ENCODE results near the gene AFG1L.

The AFG1L gene

DNA sequence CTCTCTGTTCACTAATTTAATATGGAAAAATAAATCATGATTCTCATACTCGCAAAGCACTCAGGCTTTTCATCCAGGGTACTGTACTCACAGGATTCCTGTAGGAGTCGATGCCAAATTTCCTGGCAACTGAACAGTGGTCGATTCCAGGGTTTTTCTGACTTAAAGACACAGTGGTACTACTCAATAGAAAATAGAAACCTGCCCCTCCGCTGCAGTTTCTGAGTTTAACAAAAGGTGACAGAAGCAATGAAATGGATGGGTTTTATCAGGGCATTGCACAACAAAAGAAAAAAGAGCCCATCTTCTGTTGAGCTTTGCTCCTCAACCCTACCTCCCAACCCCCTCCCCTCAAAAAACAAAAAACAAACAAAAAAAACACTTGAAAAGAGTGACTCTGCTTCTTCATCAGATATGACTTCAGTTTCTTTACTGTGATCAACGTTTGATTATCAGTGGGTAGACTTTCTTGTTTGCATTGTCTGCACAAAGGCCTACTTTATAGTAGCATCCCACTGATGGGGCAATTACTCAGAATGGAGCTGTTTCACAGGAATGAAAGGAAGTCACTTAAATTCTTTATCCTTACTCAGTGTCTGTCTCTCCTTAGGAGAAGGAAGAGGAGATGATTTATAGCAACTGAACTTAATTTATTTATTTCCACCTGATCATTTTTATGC, 169.7 kb downstream of the AFG1L start:
- DNase-seq: no peak

DNA sequence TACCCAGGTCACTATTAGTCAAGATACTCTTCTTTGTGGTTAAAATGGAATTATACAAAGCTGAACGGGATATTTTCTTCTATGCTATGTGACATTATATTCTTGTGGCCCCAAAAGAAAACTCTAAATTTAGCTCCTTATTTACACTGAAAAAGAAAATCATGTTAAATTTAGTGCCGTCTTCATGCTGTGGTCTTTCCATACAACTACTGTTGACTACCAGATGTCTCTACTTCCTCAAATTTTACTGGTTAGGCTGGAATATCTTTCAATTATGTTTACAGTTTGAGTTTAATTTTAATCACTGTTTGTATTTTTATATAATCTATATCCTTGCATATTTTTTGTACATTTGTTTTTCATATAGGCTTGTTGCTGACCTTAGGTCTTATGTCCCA, 170.2 kb downstream of the AFG1L start:
- DNase-seq: no peak

DNA sequence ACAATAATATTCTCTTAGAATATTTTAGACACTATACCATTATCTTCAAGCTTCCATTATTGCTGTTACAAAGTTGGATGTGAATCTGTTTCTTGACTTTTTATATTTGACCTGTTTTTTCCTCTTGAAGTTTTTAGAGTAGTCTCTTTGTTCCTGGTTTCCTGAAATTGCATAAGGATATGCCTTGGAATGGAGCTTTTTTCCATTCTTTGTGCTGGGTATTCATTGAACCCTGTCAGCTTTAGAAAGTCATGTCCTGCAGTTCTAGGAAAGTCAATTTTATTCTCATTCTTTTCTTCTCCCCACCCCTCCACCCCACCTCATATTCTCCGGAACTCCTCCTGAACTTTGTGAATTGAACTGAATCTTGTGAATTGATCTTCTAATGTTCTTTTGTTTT, 173.5 kb downstream of the AFG1L start:
- no peak for DNase-seq

DNA sequence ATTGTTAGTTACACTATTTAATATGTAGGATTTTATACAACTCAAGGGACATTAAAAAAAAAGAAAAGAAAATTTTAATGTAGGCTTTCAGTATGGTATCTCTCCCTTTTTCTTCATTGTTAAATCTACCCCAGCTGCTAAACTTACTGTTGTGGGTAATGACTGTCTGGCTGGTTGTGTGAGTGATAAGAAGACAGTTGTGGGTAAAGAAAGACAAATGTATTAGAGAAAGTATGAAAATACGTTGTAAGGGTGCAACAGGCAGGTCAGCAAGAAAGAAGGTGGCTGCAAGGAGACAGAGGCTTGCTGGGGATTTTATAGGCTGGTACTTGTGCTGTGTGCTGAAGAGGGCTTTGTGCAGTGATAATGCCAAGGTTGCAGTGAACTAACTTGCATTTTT, 174.5 kb downstream of the AFG1L start:
- no peak for DNase-seq

DNA sequence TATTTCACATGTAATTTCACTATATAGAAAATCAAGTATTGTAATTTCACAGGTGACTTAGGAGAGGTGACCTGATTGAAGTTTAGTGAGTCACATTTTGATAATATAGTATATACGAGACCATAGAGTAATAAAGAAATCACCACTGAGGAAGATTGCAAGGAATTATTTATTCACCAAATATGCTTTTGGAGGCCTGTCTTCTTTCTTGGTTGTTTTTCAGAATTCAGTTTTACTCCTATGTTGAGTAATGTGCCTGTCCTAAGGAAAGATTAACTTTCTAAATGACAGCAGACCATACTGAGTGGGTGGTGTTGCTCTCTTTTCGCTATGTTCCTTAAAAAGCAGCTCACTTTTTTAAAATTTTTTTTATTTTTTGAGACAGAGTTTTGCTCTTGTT, 178.3 kb downstream of the AFG1L start:
- no peak for DNase-seq

DNA sequence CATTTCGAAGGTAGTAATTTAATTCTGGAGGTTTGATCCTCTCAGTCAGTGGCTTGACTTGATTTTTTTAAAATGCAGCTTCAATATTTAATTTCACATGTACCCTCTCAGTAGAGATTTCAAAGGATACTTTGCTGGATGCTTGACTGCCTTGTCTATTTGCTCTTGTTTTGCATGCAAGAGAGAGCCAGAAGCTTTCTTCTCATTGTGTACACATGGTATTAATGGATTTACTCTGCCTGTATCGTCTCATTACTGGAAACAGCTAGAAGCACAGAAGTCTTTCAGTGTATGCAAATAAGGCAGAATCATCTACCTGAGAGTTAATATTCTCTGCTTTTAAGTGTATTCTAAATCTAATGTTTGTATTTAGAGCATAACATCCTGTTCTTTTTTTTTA, 181.5 kb downstream of the AFG1L start:
- no peak for DNase-seq

DNA sequence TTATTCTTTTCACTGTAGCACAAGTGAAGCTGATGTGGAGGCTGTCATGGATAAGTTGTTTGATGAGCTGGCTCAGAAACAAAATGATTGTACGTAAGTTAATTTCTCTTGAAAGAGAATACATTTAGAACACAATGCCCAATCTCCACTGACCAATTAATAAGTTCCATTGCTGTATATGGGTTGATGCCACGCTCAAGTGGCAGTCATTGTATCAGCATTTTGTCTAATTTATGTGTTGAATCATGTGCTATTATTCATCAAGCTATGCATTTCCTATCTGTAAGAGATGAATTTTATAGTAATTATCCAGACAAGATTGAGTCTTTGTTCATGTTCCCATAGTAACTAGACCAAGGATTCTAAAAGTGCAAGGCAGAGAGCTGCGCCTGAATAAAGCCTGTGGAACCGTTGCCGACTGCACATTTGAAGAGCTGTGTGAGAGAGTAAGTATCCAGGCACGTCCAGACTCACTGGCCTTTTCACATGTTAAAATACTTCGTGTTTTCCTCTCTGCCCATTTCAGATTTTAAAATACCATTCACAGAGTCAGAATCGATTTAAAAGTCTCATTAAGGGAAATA, 182.1 kb downstream of the AFG1L start:
- no peak for DNase-seq

DNA sequence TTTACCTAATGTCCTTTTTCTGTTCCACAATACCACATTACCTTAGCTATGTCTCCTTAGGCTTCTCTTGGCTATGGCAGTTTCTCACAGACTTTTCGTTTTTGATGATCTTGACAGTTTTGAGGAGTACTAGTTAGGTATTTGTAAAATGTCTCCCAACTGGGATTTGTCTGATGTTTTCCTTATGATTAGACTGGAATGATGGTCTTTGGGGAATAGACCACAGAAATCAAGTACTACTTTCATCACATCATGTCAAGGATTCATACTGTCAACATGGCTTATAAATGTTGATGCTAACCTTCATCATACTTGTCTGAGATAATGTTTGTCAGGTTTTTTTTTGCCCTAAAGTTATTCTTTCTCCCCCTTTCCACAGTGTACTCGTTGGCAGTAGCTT, 187.7 kb downstream of the AFG1L start:
- no peak for DNase-seq

DNA sequence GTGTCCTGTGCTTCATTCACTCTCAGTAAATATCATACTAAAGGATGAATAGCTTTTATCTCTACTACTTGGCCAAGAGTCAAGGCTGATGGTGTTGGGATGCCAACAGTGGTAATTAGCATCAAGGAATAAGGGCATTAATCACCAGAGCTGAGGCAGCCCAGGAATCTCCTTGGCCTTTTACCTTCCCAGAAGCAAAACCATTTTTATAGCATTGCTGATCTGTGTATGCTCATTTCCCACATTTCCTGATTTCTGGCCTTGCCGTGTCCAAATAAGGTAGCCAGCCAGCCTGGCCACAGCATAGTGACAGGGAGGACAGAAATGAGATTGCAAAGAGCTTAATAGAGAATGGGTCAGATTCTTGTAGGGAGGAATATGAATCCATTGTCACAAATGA, 189.2 kb downstream of the AFG1L start:
- DNase-seq: no peak

DNA sequence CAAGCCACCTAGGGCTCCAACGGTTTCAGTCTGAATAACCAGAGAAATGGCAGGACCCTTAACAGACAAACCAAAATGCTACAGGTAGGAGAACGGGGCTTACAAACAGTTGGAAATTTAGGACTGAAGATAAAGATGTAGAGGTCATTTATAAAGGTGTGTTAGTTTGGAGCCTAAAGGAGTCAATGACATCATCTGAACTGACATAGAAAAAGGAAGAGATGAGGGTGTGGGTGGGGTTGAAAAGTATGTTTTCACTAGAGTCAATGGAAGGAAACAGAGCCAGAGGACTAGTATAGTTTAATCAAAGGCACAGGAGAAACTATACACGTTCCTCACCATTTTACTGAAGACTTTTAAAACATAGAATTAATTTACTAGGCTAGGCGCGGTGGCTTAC, 194.8 kb downstream of the AFG1L start:
- no peak for DNase-seq

DNA sequence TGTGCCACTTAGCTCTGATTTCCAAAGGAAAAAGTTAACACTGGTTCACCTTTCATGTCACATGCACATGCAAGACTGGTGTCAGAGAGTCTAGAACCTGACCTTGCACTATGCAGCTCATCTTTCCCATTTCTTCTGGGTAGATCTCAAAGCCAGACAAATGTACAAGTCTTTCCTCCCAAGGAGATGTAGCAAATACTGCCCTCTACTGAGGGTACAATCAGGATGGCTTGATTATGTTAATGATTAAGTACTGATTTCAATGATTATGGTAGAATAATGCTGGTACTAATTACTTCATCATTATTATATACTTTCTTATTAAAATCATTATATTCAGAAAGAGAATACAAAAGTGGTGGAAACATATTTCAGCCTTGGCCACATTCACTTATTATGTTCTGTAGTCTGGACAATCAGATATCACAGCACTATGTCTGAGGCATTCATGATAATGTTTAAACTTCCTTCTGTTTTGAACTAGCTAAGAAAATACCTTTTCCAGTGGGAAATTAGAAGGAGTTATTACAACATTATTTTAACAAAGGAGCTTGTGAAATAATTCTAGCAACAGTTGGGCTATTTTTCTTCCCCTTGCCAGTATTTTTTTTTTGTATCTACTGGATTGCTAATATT, 197.4 kb downstream of the AFG1L start:
- DNase-seq: no peak

DNA sequence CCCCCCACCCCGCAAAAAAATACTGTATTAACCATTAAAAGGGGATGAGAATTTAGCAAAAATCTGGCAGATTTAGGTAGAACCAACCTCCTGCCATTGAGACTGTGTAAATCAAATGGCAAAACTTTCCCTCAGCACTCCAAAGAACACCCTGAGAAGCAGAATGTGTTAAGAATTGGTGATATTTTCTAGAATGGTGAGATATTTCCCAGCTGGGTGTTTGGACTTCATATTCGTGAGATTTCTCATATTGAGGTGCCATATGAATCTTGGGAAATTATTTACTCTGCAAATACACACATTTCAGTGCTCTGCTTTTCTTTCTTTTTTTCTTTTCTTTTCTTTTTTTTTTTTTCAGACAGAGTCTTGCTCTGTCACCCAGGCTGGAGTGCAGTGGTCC, 199.6 kb downstream of the AFG1L start:
- no peak for DNase-seq

DNA sequence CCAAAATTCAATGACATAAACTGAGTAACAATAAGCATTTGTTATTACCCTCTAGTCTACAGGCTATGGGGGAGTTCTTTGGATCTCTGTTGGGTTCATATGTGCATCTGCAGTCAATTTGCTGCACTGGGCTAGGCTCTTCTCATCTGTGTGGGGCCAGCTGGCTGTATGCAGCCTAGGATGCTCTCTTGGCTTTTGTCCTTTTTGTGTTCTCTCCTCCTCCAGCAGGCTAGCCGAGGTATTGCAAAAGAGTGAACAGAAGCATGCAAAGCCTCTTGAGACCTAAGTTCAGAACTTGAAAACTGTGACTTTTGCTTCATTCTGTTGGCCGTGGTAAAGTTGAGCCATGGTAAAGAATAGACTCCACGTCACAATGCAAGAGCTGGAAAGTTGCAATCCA, 203.0 kb downstream of the AFG1L start:
- no peak for DNase-seq

DNA sequence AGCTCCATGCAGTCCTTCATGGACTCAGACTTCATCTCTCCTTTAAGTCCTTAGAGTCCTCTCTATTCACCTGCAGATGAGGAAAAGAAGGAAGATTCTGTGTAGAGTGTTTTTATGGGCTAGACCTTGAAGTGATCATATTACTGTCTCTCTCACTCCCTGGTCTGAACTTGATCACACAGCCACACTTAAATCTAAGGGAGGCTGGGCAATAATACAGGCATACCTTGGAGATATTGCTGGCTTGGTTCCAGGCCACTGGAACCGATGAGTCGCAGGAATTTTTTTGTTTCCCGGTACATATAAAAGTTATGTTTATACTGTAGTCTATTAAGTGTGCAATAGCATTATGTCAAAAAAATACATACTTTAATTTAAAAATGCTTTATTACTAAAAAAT, 206.7 kb downstream of the AFG1L start:
- DNase-seq: no peak

DNA sequence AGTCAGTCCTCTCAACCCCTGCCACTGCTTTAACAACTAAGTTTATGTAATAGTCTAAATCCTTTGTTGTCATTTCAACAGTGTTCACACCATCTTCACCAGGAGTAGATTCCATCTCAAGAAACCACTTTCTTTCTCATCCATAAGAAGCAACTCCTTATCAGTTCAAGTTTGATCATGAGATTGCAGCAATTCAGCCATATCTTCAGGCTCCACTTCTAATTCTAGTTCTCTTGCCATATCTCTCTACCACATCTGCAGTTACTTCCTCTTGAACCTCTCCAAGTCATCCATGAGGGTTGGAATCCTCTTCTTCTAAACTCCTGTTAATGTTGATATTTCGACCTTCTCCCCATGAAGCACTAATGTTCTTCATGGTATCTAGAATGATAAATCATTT, 208.0 kb downstream of the AFG1L start:
- DNase-seq: no peak

DNA sequence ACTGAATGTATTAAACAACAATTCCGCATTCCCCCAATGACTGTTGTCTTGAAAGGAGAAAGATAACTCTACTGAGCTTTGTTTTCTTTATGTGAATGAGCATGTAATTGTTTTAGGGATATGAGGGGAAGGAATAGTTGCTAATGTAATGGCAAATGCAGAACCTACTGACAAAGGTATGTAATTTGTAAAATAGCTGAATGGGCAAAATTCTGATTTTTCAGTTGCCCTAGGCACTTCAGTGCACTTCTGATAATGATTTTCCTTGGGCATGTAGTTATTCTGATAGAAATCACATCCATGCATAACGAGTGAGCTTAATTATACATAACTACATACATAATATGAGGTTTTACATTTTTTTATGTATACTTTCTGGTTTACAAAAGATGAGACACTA, 212.5 kb downstream of the AFG1L start:
- no peak for DNase-seq

DNA sequence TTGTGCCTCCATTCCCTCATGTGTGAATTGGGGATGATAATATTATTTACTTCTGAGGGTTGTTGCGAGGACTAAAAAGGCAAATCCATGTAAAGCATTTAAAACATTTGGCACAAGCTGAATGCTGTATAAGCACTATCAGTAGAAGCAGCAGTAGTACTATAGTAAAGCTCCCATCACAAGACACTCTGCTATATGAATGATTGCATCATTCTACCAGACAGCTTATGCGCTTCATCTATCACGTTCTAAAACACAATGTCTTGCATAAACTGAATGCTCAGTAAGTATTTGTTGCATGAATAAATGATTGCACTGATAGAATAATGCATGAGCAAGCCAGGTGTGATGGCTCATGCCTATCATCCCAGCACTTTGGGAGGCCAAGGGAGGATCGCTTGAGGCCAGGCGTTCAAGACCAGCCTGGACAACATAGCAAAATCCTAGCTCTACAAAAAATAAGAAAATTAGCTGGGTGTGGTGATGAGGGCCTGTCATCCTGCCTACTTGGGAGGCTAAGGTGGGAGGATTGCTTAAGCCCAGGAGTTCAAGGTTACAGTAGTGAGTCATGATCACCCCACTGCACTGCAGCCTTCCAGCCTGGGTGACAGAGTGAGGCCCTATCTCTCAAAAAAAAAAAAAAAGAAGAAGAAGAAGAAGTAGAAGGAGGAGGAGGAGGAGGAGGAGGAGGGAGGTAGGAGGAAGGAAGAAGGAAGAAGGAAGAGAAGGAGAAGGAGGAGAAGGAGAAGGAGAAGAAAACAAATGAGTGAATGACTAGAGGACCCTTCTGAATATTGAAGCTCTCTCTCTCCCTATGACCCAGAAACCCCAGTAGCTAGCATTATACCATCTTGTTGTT, 215.8 kb downstream of the AFG1L start:
- no peak for DNase-seq

DNA sequence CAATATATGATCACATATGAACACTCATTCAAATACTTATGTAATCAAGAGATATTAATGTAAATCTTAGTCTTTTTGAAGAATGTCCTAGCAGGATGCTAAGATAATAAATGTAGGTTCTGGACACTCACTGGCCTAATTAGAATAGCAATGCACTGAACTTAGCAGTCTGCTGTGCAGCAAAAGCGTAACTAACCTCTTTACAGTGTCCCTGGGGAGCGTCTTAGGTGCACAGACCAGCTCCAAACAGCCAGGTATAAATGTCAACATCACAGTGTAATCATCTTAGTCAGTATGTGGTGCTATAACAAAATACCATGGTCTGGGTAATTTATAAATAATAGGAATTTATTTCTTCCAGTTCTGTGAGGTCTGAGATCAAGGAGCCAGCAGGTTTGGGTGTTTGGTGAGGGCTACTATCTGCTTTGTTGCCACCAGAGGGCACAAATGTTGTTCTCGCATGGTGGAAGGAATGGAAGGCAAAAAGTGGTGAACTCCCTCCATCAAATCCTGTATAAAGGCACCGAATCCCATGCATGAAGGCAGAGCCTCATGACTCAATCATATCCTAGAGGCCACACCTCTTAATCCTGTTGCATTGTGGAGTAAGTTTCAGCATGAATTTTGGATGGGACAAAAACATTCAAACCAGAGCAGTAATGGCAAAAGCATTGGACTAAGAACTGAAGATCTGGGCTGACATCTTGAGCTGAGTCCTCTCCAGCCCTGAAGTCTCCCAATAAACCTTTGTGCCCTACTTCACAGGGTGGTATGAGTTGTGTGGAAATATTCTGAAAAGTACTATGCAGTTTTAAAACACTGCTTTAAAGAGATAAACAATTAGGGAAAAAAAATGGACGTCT, 224.1 kb downstream of the AFG1L start:
- DNase-seq: no peak

DNA sequence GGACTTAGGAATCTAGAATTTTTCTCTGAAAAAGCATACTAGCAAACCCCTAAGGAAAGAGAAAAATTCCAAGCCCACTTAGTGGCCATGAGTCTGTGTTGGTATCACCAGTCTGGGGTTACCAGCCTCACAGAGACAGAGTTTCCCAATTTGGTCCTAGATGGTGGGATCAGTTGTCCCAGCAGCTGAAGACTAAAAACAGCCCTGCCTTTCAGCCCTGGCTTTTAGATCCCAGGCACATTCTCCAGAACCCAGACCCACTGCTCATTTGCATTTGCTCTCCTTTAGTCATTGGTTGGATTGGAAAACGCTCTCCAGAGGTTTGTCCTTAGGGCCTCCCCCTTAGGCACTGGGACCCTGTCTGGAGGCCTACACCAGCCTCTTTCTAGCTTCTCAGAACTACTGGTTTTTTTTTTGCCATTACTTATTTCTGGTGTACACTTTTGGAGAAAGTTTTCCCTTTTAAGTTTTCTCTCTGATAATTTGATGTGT, 226.8 kb downstream of the AFG1L start:
- DNase-seq: no peak

DNA sequence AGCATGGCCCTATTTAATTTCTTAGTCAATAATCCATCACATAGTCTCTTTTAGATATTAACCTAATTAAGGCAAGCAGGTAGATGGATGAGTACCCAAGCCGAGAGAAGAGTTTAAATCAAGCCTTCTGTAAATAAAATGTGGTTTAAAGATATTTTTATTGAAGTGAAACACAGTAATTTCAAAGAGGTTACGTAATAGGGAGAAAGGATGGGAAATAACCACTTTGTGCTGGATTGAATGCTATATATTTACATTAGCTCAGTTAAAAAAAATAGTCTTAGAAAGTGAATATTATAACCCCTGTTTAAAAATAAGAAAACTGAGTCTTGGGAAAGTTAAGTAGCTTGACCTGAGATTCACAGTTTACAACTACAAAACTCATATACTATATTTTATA, 228.8 kb downstream of the AFG1L start:
- DNase-seq: no peak

DNA sequence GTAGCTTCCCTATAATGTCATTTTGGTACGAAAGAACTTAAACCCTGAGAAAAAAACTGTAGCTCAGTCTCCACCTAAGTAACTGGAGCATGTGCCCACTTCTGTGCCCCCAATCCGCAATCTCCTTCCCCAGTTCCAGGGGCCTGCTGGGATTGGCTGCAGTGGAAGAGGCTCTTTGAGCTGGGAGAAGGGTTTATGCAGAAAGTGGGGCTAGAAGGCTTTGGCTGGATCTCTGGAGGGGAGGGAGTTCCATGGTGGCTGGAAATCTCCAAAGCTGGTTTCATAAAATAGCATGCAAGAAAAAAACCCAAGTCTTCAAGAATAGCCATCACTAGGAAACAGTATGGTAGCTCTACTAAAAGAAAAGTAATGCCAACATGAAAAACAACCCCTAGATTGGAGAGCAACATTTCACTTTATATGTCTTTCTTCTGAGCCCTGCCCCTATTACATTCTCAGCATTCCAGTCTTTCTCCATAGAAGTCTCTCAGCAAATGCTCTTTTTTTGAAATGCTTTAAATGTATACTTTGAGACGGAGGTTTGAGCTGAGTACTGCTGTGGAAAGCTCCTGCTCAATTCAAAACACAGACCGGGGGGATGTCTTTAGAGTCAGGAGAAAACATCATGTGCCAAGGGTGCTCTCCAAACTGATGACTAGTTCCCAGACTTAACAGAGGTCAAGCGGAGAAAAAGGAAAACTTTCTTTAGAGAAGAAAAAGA, 229.8 kb downstream of the AFG1L start:
- DNase-seq: no peak

DNA sequence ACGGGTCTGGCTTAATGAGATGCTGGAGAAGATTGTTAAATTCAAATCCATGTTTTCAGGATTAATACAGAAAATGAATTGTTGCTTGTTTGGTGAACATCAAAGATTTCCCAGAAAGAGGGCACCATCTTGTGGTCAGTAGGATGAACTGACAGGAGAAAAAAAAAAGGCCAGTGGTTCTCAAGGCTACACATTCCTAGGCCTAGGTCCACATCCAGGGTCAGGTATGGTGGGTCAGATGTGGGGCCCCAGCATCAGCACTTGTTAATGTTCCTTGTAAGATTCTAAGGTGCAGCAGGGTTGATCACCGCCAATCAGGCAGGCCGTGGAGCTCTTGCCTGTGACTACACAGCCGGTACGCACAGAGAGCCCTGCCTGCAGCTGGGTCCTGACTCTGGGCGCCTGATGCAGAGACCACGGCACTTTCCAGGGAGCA, 231.9 kb downstream of the AFG1L start:
- no peak for DNase-seq

Data from activated CD4-positive, alpha-beta T cell treated with anti-CD3 and anti-CD28 coated beads for 1 hour (primary cell).